ENCODE results near the gene AOAH.

Gene AOAH

DNA sequence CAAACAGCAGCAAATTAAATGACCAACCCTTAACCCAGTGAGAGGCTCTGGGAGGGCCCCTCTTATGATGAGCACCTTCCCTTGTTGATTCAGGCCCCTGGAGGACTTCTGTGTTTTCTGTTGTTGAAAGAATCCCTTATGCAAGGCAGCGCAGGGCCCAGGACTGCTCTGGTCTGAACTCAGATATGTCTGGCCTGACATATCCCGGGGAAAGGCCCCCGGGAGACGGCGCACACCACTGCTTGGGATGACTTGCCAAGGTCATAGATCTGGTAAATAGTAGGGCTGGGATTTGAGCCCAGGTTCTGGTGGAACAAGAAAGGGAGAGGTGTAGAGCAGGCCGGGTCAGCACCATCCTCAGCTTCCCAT lies 124.0 kb downstream of the AOAH start:
- Histone ChIP-seq H3K4me3 (replicated peaks; ENCODE audit: low read depth, low read length) (no peak overlapping the region), H3K27me3 (replicated peaks; ENCODE audit: control insufficient read depth, insufficient read depth, low read length) (no peaks in the 10 kb centered on the region; the same call in 1 of the 2 replicates), H3K36me3 (ENCODE audit: control insufficient read depth, insufficient read depth, low read length) (no peaks in the 10 kb centered on the region)
- DNase-seq (ENCODE audit: extremely low read depth, insufficient read length): no peak
- TF ChIP-seq, protein P1, sequence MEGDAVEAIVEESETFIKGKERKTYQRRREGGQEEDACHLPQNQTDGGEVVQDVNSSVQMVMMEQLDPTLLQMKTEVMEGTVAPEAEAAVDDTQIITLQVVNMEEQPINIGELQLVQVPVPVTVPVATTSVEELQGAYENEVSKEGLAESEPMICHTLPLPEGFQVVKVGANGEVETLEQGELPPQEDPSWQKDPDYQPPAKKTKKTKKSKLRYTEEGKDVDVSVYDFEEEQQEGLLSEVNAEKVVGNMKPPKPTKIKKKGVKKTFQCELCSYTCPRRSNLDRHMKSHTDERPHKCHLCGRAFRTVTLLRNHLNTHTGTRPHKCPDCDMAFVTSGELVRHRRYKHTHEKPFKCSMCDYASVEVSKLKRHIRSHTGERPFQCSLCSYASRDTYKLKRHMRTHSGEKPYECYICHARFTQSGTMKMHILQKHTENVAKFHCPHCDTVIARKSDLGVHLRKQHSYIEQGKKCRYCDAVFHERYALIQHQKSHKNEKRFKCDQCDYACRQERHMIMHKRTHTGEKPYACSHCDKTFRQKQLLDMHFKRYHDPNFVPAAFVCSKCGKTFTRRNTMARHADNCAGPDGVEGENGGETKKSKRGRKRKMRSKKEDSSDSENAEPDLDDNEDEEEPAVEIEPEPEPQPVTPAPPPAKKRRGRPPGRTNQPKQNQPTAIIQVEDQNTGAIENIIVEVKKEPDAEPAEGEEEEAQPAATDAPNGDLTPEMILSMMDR (IDR thresholded peaks at IDR 0.05; ENCODE audit: insufficient read depth, low read length, poor library complexity, severe bottlenecking): no peak

DNA sequence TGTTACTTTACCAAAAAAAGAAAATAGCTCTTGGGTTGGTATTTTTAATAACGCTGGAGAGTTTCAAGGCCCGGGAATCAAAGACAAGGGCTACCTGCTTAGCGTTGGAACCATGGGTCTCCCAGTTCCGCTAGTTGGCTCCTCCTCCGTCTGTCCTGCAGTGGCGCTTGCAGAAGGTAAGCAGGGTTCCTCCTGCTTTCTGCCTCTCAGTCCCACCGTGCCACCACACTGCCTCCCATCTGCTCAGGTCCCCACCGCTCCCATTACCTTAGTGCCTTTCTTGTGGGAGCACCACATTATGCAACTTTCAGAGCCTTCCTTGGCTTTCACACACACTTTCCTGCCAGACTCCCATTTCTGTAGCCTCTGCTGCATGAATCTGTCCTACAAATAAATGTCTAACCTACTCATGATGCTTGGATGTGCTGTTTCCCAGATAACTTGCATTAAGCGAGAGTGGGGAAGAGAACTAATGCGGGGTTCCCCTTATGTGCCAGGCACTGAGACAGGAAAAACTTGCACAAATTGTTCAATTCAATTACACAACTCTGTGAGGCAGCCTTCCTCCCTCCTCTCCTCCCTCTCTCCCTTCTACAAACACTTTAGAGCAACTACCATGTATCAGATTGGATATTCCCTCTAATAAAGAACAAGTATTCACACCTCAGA lies 124.5 kb downstream of the AOAH start:
- Histone ChIP-seq H3K36me3 (ENCODE audit: control insufficient read depth, insufficient read depth, low read length) (no peaks in the 10 kb centered on the region), H3K4me3 (replicated peaks; ENCODE audit: low read depth, low read length) (no peak overlapping the region), H3K27me3 (replicated peaks; ENCODE audit: control insufficient read depth, insufficient read depth, low read length) (no peaks in the 10 kb centered on the region; the same call in 1 of the 2 replicates)
- DNase-seq (ENCODE audit: extremely low read depth, insufficient read length): no peak
- TF ChIP-seq, protein P1 (IDR thresholded peaks at IDR 0.05; ENCODE audit: insufficient read depth, low read length, poor library complexity, severe bottlenecking): no peak

DNA sequence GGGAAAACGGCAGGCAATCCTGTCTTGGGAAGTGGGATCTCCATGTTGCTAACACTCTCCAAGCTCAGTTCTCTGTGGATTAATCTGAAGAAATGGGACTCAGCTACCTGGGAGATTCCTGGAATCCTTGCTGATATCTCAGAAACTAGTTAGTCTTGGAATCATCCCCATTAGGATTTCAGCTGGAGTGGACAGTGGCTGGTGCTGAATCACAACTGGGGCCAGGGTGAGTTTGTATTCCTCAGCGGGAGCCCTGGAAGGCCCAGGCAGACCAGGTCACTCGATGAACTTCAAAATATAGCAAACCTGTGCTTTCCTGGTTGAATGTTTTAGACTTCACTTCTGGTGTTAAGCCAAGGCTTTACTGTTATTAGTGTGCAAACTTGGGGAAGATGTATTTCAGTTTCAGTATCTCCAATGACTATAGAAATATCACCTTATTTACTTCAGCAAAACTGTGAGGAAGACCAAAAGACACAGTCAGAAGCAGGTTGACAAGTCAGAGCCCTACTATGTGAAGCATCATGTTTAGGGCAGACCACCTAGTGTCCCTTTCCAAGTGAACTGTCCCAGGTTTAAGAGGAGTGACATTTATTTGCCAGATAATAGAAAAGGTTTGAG lies 126.1 kb downstream of the AOAH start:
- Histone ChIP-seq H3K4me3 (replicated peaks; ENCODE audit: low read depth, low read length) (no peak overlapping the region), H3K27me3 (replicated peaks; ENCODE audit: control insufficient read depth, insufficient read depth, low read length) (no peaks in the 10 kb centered on the region; the same call in 1 of the 2 replicates), H3K36me3 (ENCODE audit: control insufficient read depth, insufficient read depth, low read length) (no peaks in the 10 kb centered on the region)
- no peak for DNase-seq (ENCODE audit: extremely low read depth, insufficient read length)
- TF ChIP-seq, protein P1 (IDR thresholded peaks at IDR 0.05; ENCODE audit: insufficient read depth, low read length, poor library complexity, severe bottlenecking): no peak

DNA sequence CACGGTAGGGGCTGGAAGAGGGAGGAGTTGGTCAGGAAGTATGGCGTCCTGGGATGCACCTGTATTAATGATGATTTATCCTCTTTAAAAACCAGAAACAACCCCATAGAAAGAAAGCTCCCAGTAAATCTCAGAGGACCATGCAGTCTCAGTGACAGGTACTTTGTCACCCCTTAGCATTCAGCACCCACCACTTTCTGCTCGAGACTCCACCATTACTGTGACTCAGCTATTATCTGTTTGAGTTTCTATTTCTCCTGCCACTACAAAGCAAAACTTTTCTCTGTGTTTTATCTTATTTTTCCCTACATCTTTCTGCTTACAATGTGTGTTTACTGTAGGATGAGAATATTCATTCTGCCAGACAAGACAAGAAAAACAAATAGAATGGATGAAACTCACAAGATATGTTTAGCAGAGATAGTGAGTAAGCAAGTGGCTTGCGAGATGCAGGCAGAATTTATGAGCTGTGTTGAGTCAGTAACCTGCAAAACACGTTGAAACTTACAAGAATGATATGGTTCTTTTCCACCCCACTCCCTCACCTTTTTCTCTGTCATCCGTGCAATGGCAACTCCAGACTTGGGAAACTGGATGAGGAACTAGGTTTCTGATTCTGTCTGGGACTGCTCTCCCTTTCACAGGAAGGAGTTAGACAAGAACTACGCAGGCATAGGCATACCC lies 127.1 kb downstream of the AOAH start:
- H3K4me3 ChIP-seq (replicated peaks; ENCODE audit: low read depth, low read length): no peak overlapping the region
- DNase-seq (ENCODE audit: extremely low read depth, insufficient read length): no peak
- H3K36me3 ChIP-seq (ENCODE audit: control insufficient read depth, insufficient read depth, low read length): no peaks in the 10 kb centered on the region
- TF ChIP-seq, protein P1 (IDR thresholded peaks at IDR 0.05; ENCODE audit: insufficient read depth, low read length, poor library complexity, severe bottlenecking): no peak
- no peaks in the 10 kb centered on the region; the same call in 1 of the 2 replicates for H3K27me3 ChIP-seq (replicated peaks; ENCODE audit: control insufficient read depth, insufficient read depth, low read length)

DNA sequence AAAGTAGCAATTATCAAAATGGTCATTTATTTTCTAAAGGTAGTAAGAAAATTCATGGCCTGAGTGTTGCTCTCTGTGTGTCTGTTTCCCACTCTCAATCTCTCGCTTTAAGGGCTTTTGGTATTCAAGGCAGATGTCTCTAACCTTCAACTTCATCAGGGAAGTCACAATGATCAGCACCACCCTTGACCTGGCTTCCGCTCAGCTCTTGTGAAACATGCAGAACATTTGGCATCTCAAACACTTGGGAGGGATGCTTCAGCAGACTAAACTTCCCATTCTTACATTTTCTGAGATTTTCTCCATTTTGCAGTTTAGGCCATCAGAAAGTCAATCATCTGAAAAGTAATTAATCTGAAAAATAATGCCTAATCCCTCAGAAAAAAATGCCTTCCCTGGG lies 129.8 kb downstream of the AOAH start:
- Histone ChIP-seq H3K27me3 (replicated peaks; ENCODE audit: control insufficient read depth, insufficient read depth, low read length) (no peaks in the 10 kb centered on the region; the same call in 1 of the 2 replicates), H3K4me3 (replicated peaks; ENCODE audit: low read depth, low read length) (no peak overlapping the region), H3K36me3 (ENCODE audit: control insufficient read depth, insufficient read depth, low read length) (no peaks in the 10 kb centered on the region)
- TF ChIP-seq, protein P1 (IDR thresholded peaks at IDR 0.05; ENCODE audit: insufficient read depth, low read length, poor library complexity, severe bottlenecking): no peak
- DNase-seq (ENCODE audit: extremely low read depth, insufficient read length): no peak

Measured in GM06990 (cell line).